ENCODE data around the gene TBC1D9.

The TBC1D9 gene

DNA sequence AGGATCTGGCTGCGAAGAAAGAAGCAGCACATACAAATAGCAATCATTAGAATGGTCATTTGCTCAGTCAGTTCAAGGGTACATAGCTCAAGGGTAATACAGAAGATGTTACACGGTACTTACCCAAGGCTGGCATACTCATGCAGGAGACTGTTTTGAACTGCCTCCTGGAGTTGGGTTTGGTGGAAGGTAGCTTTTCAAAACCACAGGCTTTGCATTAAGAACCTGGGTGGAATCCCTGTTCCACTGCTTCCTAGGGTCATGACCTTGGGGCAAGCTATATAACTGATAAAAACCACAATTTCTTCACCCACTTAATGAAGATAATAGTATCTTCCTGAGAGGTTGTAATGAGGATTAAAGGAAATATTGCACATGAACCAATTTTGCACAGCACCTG, 36.5 kb downstream of the TBC1D9 start:
- no peak for DNase-seq

- no peak for DNase-seq
These were observed 37.2 kb downstream of the TBC1D9 start for GRCh38 chr4:140719022-140719421.

GRCh38 chr4:140718241-140718952, 37.8 kb downstream of the TBC1D9 start:
- DNase-seq, result no peak

DNA sequence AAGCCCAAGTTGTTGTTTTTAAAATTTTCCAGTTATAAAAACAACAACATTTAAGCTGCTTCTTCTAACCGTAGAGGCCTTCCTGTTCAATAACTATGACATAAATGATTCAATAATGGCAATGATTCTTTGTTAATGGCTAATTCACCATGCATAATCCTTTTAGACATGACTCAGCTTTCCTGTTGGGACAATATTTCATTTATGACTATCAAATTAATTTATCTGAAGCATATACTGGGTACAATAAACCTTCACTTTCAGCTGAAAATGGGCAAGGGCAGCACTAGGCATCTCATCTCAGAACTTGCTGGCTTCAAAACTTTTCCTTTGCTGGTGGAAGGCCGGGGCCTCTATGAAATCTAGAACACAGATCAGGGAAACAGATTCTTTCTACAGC, 38.9 kb downstream of the TBC1D9 start:
- DNase-seq, result no peak

DNA sequence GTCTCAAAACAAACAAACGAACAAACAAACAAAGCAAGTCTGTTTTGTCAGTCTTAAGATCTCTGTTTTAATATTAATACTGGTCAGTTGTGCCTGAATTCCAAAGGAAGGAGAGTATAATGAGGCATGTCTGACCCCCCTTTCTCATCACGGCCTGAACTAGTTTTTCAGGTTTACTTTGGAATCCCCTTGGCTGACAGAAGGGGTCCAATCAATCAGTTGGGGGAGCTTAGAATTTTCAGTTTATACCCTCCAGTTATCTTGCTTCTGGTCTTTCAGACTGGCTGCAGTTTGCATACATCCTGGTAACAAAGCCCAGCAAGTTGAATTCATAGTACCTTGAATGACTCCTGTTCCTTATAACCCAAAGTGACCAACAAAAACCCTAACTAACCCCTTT, 41.1 kb downstream of the TBC1D9 start:
- DNase-seq, result no peak

- no peak for DNase-seq
These were observed 44.3 kb downstream of the TBC1D9 start for GRCh38 chr4:140711910-140712309.

- no peak for DNase-seq
These were observed 45.1 kb downstream of the TBC1D9 start for GRCh38 chr4:140710908-140711622.

DNA sequence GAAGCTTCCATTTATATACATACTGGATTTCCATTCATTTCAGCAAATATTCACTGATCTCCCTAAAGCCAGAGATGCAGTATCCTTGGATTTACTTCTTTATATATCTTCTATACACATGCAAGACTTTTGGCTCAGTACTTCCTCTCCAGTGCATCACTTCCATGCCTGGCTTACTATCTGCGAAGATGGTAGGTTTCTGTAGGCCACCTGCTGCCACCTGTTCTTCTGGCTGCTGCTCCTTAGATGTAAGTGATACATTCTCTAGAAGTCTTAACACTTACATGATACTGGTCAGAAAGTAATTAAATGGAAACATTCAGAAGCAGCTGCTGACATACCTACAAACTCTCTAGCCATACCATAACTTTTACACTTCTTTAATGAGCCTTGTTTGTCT, 48.9 kb downstream of the TBC1D9 start:
- DNase-seq, result no peak

DNA sequence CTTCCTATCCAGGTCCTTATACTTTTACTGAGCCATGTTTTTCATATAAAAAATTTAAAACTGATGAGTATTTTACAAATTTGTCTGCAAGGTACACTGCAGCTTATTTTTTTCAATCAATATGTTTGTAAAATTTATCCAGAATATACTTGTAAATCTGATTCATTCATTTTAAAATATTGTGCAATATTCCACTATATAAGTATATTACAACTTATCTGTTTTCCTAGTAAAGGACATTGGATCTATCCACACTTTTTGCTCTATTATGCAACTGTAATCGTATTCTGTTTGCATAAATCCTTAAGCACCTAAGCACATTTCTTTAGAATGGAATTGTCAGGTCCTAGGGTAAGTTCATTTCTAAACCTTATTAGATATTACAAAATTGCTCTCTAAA, 49.5 kb downstream of the TBC1D9 start:
- DNase-seq, result no peak

DNA sequence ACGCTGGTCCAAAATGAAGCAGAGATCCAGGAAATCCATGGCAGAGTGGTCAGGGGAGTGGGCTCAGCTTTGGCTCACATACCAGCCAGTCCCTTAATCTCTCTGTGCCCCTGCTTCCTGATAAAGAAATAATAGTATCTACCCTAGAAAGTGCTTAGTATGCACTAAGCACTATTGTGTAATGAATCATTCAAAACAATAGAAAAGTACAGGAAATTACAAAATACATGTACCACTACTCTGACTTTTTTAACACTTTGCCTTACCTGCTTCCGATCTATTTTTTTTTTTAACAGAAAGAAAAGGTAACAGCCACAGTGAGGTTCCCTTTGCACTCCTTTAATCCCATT, 49.9 kb downstream of the TBC1D9 start:
- no peak for DNase-seq

DNA sequence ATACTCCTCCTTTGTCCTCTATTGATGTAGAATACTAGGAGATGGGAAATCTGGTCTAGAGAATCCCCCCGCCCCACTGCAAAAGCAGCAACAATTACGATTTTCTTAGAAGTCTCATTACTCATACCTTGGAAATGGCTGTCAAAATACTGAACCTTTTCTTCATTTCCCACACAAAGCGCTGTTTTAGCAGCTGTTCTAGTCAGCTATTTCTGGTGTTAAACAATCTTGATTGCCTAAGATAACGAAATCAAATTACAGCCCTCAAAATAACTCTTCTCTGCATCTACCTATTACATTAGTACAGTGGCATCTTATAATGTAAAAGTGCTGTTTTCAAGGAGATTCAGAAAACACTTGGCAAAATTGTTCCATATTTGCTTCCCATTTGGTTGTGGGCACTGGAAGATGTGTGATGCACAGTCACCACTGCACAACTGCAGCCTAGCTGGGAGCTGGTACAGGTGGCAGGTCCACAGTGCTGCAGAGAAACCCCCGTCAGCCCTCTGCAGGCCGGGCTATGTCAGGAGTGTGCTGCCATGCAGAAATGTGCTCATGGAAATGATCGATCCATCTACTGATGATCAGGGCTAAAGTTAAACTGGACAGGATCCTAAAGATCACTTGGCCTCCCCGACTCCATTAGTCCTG, 50.4 kb downstream of the TBC1D9 start:
- DNase-seq, result no peak

DNA sequence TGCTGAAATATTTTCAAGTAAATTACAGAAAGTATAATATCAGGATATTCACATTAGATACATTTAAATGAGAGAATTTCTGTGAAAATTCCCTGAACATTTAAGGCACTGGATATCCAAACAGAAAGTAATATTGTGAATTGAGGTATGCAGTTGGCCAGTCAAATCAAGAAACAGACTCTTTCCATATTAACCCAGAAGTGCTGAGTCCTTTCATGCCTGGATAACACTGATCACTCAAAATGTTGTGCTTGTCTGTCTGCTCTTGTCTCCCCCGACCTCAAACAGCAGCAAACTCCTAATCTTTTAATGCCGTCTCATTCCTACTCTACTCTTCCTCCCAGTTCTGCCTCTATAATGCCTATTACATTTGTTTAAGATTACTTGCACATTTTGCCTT, 51.2 kb downstream of the TBC1D9 start:
- DNase-seq, result no peak

DNA sequence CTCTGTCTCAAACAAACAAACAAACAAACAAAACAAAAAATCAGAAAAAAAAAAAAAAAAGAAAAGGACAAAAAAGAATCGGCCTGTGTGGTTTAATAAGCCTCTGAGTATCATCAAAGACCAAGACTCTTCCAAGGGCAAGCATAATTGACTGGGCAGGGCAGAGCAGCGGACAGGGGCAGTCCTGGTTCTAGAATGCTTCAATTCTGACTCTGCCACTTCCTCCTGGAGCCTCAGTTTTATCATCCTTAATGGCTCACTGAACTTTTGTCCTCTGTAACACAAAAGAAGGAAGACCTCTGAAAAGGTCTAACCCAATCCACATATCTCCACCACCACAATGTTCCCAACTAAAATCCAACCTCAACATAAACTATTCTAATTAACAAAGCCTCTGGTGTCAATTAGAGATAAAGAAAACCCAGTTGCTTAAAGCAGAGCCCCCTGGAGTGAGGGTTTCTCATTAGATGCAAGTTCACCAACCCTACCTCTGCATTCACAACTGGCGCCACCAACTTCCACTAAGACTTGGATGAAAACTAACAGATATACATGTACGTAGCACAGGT, 51.7 kb downstream of the TBC1D9 start:
- no peak for DNase-seq

GRCh38 chr4:140703463-140703862, 52.7 kb downstream of the TBC1D9 start:
- DNase-seq, result no peak

- DNase-seq, result no peak
These were observed 54.0 kb downstream of the TBC1D9 start for GRCh38 chr4:140702096-140702757.

DNA sequence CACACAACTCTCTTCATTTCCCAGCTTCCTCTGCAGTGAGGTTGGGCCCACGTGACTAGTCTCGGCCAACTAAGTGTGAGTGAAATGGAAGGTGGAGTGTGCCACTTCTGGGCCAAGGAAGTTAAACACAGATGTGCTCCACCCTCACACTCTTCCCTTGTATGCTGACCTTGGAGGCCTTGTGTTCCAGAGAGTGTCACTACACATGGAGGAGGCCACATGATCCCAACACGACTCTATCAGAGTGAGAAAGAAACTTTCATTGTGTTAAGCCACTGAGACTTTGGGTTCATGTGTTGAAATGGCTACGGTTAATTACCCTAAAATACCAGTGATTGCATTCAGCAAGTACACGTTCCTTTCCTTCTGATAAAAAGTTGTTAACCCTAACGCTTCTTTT, 55.1 kb downstream of the TBC1D9 start:
- no peak for DNase-seq

- no peak for DNase-seq
These were observed 58.2 kb downstream of the TBC1D9 start for GRCh38 chr4:140697709-140698560.

DNA sequence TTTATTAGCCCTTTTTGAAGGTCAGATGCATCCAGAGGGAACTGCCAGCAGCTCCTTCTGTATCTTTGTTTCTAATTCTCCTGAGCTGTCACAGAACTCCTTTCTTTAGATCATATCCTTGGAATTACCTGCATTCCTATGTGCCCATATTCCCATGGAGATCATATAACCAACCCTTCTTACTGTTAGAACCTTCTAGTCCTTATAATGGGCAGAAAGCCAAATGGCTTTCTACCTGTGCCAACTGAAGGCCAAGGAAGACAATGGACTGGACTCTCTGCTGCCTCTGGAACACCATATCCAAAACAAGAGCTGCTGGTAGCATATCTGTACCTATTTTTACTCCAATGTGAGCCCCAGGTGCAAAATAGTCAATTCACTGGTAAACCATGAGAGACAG, 60.7 kb downstream of the TBC1D9 start:
- DNase-seq, result no peak

DNA sequence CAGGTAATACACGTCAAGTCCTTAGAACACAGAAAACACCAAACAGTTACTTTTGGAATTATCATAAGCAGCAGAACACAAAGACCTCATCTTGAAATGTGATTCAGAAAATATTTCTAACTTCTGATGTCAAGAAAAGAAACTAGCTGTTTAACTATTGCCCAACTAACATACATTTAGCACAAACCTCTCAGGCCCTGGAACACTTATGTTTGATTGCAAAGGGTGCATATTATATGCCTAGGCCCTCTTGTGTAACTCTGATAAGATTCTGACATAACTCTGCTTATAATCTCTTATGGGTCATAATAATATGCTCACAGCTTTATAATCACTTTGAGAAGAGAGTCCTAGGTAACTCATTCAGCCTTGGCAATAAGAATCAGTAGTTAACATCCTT, 62.6 kb downstream of the TBC1D9 start:
- DNase-seq, result no peak

- no peak for DNase-seq
These were observed 64.8 kb downstream of the TBC1D9 start for GRCh38 chr4:140691369-140691768.

- DNase-seq, result no peak
These were observed 66.1 kb downstream of the TBC1D9 start for GRCh38 chr4:140690093-140690492.

DNA sequence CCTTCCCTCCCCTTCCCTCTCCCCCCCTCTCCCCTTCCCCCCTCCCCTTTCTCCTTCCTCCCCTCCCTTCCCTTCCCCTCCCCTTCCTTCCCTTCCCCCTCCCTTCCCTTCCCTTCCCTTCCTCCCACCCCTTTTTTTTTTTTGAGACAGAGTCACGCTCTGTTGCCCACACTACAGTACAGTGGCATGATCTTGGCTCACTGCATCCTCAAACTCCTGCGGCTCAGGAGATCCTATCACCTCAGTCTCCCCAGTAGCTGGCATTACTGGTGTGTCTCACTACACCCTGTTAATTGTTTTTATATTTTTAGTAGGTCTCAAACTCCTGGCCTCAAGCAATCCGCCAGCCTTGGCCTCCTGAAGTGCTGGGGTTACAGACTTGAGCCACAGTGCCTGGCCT, 66.6 kb downstream of the TBC1D9 start:
- DNase-seq, result no peak

Measured in activated gamma-delta T cell (primary cell).